GM18873 (cell line): ENCODE data around the gene ECHS1.

ENCODE experiments used
- ATAC-seq: cut with Tn5 transposase; IDR thresholded peaks from one replicate; pipeline ENCODE4 v1.9.1; 2021; ENCODE audit warnings: mild to moderate bottlenecking, moderate library complexity, moderate number of reproducible peaks; ENCODE audit not compliant: unreplicated experiment, low FRiP score

Gene ECHS1

GRCh38 chr10:133347710-133348517 lies 25.2 kb downstream of the ECHS1 start:
- no peak for ATAC-seq

DNA sequence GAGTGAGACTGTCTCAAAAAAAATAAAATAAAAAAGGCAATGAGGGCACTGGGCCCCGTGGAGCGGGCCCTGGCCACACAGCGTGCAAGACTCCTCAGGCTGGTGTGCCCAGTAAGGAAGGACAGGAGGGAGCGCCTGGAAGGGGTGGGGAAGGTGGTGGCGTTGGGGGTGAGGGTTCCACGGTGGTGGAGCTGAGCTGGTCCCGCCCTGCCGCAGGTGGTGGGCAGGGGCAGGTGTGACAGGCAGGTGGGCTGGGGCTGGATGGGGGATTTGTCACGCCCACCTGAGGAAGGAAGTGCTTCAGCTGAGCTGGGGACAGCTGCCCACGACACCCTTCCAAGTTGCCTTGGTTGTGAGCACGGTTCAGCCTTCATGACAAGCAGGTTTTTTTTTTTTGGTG lies 26.7 kb downstream of the ECHS1 start:
- no peak for ATAC-seq

DNA sequence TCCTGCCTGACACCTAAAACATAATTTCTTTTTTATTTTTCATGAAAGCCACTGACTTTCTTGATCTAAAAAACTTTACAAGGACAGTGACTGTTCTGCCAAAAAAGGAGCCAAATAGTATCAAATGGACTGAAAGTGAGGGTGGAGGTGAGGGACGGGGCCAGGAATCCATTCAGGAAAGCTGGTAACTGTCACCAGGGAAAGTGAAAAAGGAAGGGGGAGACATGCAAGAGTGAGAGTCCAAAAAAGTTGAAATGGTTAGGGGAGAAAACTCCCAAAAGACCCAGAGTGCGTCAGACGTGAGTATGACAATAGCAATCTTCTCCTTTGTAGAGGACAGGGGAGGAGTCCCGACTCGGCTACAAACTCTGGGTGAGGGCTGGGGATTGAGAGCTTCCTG lies 28.9 kb downstream of the ECHS1 start:
- no peak for ATAC-seq

- no peak for ATAC-seq
Measured at GRCh38 chr10:133343558-133343957, 29.6 kb downstream of the ECHS1 start.

- no peak for ATAC-seq
Measured at GRCh38 chr10:133342942-133343341, 30.2 kb downstream of the ECHS1 start.

DNA sequence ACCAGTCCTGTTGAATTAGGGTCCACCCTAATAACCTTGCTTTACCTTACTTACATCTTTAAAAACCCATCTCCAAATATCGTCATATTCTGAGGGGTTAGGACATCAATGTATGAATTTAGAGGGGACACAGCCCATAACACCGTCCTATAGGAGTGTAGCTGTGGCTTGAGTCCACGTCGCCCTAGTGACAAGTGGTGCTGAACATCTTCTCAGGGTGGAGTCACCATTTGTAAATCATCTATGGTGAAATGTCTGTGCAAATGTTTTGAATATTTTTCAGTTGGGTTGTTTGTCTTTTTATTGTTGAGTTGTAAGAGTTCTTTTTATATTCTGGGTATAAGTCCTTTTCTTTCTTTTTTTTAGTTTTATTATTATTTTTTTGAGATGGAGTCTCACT lies 31.2 kb downstream of the ECHS1 start:
- no peak for ATAC-seq

DNA sequence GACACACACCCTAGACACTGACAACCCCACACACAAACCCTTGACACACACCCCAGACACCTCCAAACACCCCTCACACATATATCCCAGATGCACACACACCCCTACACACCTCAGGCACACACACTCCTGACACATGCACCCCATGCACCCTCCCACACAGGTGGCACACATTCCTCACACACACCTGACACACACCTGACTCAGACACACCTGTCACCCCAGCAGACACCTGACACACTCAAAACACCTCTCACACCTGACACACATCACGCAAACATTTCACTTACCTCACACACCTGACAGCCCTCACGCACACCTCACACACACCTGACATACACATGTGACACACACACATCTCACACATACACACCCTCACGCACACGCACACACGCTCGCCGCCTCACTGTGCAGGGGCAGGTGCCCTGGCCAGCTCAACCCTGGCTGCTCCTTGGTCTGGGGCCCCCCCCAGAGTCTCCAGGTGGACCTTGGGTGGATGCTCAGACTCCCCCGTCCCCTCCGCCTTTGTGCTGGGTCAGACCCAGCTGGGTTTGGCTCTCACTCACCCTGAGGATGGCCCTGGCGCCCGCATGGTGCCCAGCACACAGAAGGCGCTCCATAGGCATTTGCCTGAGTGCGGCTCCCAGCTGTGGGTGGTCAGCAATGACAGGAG lies 33.3 kb downstream of the ECHS1 start:
- ATAC-seq = no peak

DNA sequence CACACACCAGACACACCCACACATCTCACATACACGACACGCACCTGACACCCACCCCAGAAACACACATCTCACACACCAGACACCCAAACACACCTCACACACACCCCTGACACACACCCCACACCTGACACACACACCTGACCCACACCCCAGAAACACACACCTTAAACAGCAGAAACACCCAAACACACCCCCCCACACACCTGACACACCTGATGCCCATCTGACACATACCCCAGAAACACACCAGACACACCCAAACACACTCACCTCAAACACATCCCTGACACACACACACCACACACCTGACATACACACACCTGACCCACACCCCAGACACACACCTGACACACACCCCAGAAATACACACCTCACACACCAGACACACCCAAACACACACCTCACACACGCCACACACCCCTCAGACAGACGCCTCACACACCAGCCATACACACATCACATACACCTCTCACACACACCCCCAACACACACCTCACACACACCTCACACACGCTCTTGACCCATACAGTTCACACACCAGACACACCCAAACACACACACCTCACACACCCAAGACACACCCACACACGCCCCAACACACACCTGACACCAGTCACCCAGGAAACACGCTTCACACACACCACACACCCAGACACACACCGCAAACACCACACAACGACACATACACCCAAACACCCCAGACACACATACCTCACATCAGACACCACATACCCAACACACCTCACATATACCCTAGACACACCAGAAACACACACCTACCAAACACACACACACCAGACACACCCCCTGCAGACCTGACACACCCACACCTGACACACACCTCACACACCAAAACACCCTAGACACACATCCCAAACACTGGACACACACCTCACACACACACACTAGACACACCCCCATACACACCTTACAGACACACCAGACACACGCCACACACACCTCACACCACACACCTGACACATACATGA lies 34.8 kb downstream of the ECHS1 start:
- no peak for ATAC-seq

- ATAC-seq = no peak
Measured at GRCh38 chr10:133337370-133337725, 35.8 kb downstream of the ECHS1 start.

DNA sequence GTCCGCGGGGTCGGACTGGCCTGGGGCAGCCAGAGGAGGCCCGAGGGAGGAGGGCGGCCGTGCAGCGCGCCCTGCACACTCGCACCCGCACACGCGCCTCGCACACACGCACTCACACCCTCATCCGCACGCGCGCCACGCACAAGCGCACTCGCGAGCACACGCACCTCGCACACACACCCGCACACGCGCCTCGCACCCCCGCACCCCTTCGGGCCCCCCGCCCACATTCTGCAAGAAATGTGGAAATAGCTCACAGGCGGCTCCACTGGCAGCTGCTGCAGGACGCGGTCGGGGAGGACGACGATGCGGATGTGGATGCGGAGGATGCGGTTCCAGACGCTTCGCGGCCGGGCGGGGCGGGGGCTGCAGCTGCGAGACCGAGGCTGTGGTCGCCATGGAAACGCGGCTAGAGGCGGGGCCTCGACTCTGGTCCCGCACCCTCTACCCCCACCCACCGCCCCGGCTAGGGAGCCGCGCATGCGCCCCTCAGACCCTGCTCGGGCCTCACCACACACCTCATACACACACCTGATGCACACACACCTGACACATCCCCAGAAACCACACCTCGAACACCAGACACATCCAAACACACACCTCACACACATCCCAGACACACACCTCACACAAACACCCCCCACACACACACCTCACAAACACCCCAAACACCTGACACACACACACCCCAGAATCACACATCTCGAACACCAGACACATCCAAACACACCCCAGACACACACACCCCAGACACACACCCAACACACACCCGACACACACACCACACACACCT lies 36.4 kb downstream of the ECHS1 start, which contains the start of gene CALY:
Gene CALY (minus strand): TSS at position 320 of the 793 bp plus-strand sequence. CDS start 7,907 bp downstream, outside the sequence.
- ATAC-seq = no peak

- ATAC-seq = no peak
Measured at GRCh38 chr10:133336118-133336576, 37.0 kb downstream of the ECHS1 start.

DNA sequence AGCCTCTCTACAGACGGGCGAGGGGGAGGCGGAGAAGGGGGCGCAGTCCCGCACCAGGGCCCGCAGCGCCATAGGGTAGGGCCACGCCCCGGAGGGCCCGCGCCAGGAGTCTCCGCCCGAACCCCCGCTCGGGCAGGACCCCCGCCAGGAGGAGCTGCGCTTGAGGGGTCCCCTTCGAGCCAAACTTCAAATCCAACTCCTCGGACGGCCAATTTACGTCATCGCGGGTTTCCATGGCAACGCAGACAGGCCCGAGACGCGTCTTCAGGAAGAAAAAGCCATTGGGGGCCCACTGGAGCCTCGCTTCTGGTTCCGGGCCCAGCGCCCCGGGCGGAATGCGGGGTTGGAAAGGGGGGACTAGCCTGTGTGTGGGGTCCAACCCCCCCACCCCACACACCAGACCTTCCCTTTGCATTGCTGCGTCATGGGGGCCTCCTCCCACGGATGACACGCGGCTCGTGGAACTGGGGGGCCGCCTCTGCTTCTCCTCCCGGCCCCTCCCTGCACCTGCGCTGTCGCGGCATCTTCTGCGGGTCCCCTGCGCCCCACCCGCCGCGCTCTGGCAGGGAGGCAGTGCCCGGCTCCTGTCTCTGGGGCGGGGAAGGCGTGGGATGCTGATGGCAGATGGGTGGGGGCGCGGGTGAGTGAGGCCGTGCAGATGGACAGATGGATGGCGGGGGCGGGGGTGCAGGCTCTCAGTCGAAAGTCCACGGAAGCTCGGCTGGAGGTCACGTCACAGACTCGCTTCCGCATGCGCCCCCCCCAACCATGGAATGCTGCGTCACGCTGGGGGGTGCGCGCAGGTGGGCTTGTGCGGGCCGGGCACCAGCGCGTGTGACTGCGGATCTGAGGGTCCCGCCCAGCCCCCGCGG lies 37.7 kb downstream of the ECHS1 start:
- ATAC-seq = no peak

DNA sequence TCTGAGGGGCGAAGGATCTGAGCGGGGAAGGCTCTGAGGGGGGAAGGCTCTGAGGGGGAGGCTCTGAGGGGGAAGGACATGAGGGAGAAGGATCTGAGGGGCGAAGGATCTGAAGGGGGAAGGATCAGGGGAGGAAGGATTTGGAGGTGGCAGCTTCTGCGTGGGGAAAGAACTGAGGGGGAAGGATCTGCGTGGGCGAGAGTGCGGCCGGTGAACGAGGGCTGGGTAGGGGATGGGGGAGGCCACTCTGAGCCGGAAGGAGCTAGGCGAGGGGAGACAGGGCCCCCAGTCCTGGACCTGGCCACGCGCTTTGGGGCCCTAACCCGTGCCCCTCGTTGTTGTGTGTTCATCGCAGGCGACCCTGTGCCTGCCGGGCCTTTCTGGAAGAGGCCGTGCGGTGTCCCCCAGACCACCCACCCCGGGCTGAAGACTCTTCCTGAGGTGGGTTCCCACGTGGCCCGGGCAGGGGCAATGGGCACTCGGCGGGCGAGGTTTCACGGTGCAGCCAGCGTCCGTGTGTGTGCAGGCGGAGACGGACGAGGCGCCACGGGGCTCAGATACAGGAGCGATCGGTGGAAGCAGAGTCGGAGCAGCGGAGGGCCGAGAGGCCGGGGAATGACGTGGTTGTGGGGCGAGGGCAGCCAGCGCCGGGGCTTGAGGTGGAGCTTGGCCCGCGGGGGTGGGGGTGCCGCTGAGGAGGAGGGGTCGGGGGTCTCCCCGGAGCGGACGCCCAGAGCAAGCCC lies 38.5 kb downstream of the ECHS1 start:
- ATAC-seq = no peak

- ATAC-seq = no peak
Measured at GRCh38 chr10:133332936-133333699, 40.0 kb downstream of the ECHS1 start.

GRCh38 chr10:133329491-133330202 lies 43.5 kb downstream of the ECHS1 start:
- peak; percentile 81 for ATAC-seq

DNA sequence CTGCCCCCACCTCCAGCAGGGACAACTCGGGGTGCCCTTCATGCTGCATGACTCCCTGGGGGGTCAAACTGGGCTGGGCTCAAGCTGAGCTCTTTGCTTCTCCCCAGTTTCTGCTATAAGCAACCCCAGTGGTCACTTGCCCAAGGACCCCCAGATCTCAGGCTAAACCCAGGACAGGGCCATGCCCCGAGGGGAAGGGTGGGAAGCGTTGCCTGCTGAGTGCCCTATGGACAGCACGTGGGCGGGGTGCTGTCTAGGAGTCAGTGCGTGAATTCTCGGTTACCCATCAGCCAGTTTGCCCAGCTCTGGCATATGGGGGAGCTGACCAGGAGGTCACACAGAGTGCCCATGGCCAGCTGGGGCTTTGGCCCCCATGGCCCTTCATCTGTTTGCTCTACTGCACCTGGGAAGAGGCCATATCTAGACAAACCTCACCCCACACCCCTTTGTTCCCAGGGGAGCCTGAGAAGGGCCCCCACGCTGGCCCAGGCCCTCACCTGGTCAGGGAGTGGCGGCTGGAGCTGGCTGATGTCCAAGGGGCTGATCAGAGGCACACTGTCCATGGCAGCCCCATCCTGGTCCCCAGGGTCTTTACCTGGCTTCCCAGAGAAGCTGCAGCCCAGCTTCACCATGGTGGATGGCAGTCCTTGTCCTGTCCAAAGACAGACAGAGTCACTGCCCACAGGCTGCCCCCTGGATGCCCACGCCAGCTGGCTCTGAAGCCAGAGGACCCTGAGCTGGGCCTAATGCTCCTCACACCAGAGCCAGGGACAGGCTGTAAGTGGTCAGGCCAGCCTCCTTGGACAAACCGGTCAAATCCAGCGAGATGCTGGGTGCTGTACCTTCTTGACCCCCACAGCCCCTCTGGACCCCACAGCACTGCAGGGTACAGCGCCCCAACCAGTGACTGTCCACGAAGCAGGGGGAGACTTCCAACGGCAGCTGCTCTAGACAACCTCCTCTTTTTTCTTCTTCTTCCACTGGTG lies 44.5 kb downstream of the ECHS1 start:
- ATAC-seq = no peak
